ENCODE results near the gene CORO2B. TPM values are rescaled to one million over a fixed set of nuclear protein-coding genes. Genes with fewer than 3 reads are reported as not detected.

The CORO2B gene
- total and polyA plus RNA-seq, 2 of the 13 experiments (the other 11 are each of a cell fraction or from before 2014, with no cell fraction given): 0.35 to 0.63 TPM

DNA sequence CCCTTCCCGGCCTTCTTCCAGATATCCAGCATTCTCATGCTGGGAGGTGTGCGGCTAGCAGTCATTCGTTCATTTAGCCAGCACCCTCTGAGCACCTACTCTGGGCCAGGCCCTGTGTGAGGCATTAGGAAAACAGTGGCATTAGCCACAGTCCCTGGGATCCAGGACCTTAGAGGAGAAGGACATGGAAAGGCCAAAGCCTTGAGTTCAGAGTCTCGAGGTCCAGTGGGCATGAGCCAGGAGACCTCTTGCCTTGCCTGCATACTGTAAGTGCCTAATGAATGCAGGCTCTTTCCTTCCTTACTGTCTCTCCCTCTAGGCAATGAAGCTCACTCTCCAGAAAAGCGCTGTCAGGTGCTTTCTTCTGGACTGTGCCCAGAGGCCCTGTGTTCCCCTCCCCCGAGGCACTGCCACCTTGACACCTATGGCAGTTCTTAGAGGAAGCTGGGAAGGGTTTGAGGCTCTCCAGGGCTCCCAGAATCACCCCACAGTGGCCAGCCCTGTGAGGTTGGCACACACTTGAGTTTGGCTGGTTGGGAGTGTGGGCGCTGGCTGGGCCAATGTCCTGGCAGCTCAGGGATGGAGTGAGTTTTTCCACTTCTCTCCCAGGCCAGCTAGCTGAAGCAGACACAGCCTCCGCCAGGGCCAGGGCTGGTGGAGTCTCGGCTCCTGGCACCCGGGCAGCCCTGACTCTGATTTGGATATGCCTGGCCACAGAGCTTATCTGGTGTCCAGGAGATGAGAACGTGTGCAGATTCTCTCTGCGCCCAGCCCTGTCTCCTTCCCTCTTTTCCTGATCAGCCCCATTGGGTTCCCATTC is 5.4 kb downstream of the CORO2B start:
- no peak overlapping the region for H3K27ac ChIP-seq (ENCODE audit: extremely low read length, insufficient read depth, low read length)
- POLR2A ChIA-PET: no interaction called here
- H2AFZ ChIP-seq (ENCODE audit: low read length): no peak overlapping the region
- WGBS (ENCODE audit: low lambda C conversion rate): 73% methylated on average over 6 of the region's 12 CpGs
- H3K4me2 ChIP-seq (ENCODE audit: low read depth, low read length): no peak overlapping the region
- CTCF ChIA-PET (ENCODE audit: low intra/inter-chr PET ratio, low total read pairs): no interaction called here
- no peak for DNase-seq (ENCODE audit: low spot score)
- H3K4me3 ChIP-seq (replicated peaks in 1 of 3; ENCODE audit: insufficient read depth in 1 of 3, low read depth in 2 of 3, low read length in 3 of 3): no peak overlapping the region
- in situ Hi-C loops (cut with HindIII; ENCODE audit: extremely low pct_ligation_motif_present, low pct_unique_long_range_greater_than_20kb): no loop called here
- intact Hi-C loops (cut with micrococcal nuclease; ENCODE audit: unreplicated experiment): no loop called here
- H3K36me3 ChIP-seq (replicated peaks in 1 of 2; ENCODE audit: control insufficient read depth in 1 of 2, insufficient read depth in 2 of 2, low read length in 2 of 2): no peaks in the 10 kb centered on the region
- H3K79me2 ChIP-seq (ENCODE audit: insufficient read depth, low read length): no peaks in the 10 kb centered on the region
- no peak for ATAC-seq
- FAIRE-seq: no peak
- H3K27me3 ChIP-seq (ENCODE audit: control insufficient read depth in 1 of 2, insufficient read depth in 2 of 2, low read length in 2 of 2): peaks cover 2 to 35% of the 10 kb centered on the region in 2 experiments; a peak in 3 of 5 replicates
- H3K9me3 ChIP-seq (ENCODE audit: low read length): no peaks in the 10 kb centered on the region
- H3K9ac ChIP-seq (ENCODE audit: insufficient read depth, low read depth, low read length): no peak overlapping the region
- H3K4me1 ChIP-seq (ENCODE audit: insufficient read depth, low read length): peaks cover 66% of the 10 kb centered on the region
- no peaks in the 10 kb centered on the region for H4K20me1 ChIP-seq (ENCODE audit: insufficient read depth, low read length)
- TF ChIP-seq SYNCRIP (IDR thresholded peaks at IDR 0.05; ENCODE audit: insufficient read depth, low read depth, low read length) (no peak), RBM22 (optimal IDR thresholded peaks at IDR 0.05; ENCODE audit: low read length) (no peak), ZNF431 (CRISPR knock-in tag; IDR thresholded peaks at IDR 0.05; ENCODE audit: borderline replicate concordance, low read depth) (no peak), KMT2A (CRISPR knock-in tag; IDR thresholded peaks at IDR 0.05) (no peak), ZNF530 (CRISPR knock-in tag; IDR thresholded peaks at IDR 0.05; ENCODE audit: low read depth) (no peak), ZBTB46 (CRISPR knock-in tag; IDR thresholded peaks at IDR 0.05; ENCODE audit: borderline replicate concordance) (no peak), BRCA1 (CRISPR knock-in tag; IDR thresholded peaks at IDR 0.05) (no peak), NBN (conservative IDR thresholded peaks at IDR 0.05) (no peak), NR0B2 (CRISPR knock-in tag; IDR thresholded peaks at IDR 0.05) (no peak)
- BruUV-seq (replicated peaks): no TSS peak

All from HepG2 (cell line).